H9 (cell line): Measurements from ENCODE around the gene CLDN18. TPM values are rescaled to one million over a fixed set of nuclear protein-coding genes. Genes with fewer than 3 reads are reported as not detected.

ENCODE experiments used
- DNase-seq: peaks from one replicate; pipeline ENCODE4 v3.0.0-alpha.2; 2017
- H2AFZ ChIP-seq: one replicate; pipeline ENCODE4 v1.6.1; 2013; ENCODE audit warnings: mild to moderate bottlenecking, low read length, control low read depth, moderate library complexity
- H2AK5ac ChIP-seq: 2 replicates; pipeline ENCODE4 v1.6.1; 2013; ENCODE audit warnings: low read length, control low read depth, mixed read lengths; ENCODE audit not compliant: insufficient read length
- H2BK120ac ChIP-seq: one replicate; pipeline ENCODE4 v1.6.1; 2013; ENCODE audit warnings: low read depth, mild to moderate bottlenecking, low read length, control low read depth, inconsistent platforms; ENCODE audit not compliant: poor library complexity, severe bottlenecking
- H2BK12ac ChIP-seq: 2 replicates; pipeline ENCODE4 v1.6.1; 2013; ENCODE audit warnings: low read length, control low read depth, mixed read lengths, low read depth; ENCODE audit not compliant: insufficient read length
- H2BK15ac ChIP-seq: 2 replicates; pipeline ENCODE4 v1.6.1; 2013; ENCODE audit warnings: low read depth, low read length, control low read depth
- H2BK20ac ChIP-seq: one replicate; pipeline ENCODE4 v1.6.1; 2013; ENCODE audit warnings: low read depth, mild to moderate bottlenecking, low read length, control low read depth, inconsistent platforms; ENCODE audit not compliant: poor library complexity, severe bottlenecking
- H2BK5ac ChIP-seq: 2 replicates; pipeline ENCODE4 v1.6.1; 2013; ENCODE audit warnings: low read length, control low read depth, mixed read lengths; ENCODE audit not compliant: insufficient read length
- H3K14ac ChIP-seq: 2 replicates; pipeline ENCODE4 v1.6.1; 2013; ENCODE audit warnings: low read length, control low read depth; ENCODE audit not compliant: insufficient read depth
- H3K18ac ChIP-seq: 2 replicates; pipeline ENCODE4 v1.6.1; 2013; ENCODE audit warnings: low read depth, mild to moderate bottlenecking, mixed read lengths, low read length, control low read depth; ENCODE audit not compliant: insufficient read length
- H3K23ac ChIP-seq: 2 replicates; pipeline ENCODE4 v1.6.1; 2013; ENCODE audit warnings: low read length, control low read depth, mixed read lengths, low read depth; ENCODE audit not compliant: insufficient read length
- H3K23me2 ChIP-seq: 2 replicates; pipeline ENCODE4 v1.6.1; 2013; ENCODE audit warnings: low read depth, mild to moderate bottlenecking, mixed read lengths, low read length, control low read depth; ENCODE audit not compliant: insufficient read length, poor library complexity, severe bottlenecking
- H3K27ac ChIP-seq: 2 replicates; pipeline ENCODE4 v1.5.1; 2013; ENCODE audit warnings: low read length, control low read depth, mixed read lengths, low read depth; ENCODE audit not compliant: insufficient read length
- H3K27me3 ChIP-seq: 2 replicates; pipeline ENCODE4 v1.6.1; 2013; ENCODE audit warnings: low read length, control low read depth, inconsistent platforms; ENCODE audit not compliant: insufficient read depth
- H3K4ac ChIP-seq: 2 replicates; pipeline ENCODE4 v1.6.1; 2013; ENCODE audit warnings: low read depth, mild to moderate bottlenecking, control low read depth, inconsistent platforms, low read length, moderate library complexity
- H3K4me1 ChIP-seq: 2 replicates; pipeline ENCODE4 v1.6.1; 2013; ENCODE audit warnings: low read length, control low read depth, inconsistent platforms; ENCODE audit not compliant: insufficient read depth
- H3K4me2 ChIP-seq: 2 replicates; pipeline ENCODE4 v1.6.1; 2013; ENCODE audit warnings: low read length, control low read depth, mixed read lengths; ENCODE audit not compliant: insufficient read length, insufficient read depth
- H3K56ac ChIP-seq: 2 replicates; pipeline ENCODE4 v1.6.1; 2013; ENCODE audit warnings: low read depth, mild to moderate bottlenecking, mixed read lengths, low read length, control low read depth; ENCODE audit not compliant: insufficient read length
- H3K79me1 ChIP-seq: 2 replicates; pipeline ENCODE4 v1.6.1; 2013; ENCODE audit warnings: low read depth, mild to moderate bottlenecking, moderate library complexity, low read length, control low read depth, inconsistent platforms; ENCODE audit not compliant: insufficient read depth, poor library complexity, severe bottlenecking
- H3K79me2 ChIP-seq: 2 replicates; pipeline ENCODE4 v1.6.1; 2013; ENCODE audit warnings: low read length, control low read depth, inconsistent platforms; ENCODE audit not compliant: insufficient read depth
- H3K9ac ChIP-seq: 2 replicates; pipeline ENCODE4 v1.6.1; 2013; ENCODE audit warnings: low read length, control low read depth, mixed read lengths; ENCODE audit not compliant: insufficient read length; ENCODE audit errors: extremely low read depth
- H3K9me3 ChIP-seq: one replicate; pipeline ENCODE4 v1.6.1; 2013; ENCODE audit warnings: low read depth, low read length, inconsistent platforms; ENCODE audit not compliant: control insufficient read depth
- H3T11ph ChIP-seq: one replicate; pipeline ENCODE4 v1.6.1; 2013; ENCODE audit warnings: mild to moderate bottlenecking, low read length, control low read depth, inconsistent platforms
- H4K20me1 ChIP-seq: one replicate; pipeline ENCODE4 v1.6.1; 2013; ENCODE audit not compliant: control insufficient read depth, insufficient read length, insufficient read depth
- H4K5ac ChIP-seq: 2 replicates; pipeline ENCODE4 v1.6.1; 2013; ENCODE audit warnings: low read depth, mild to moderate bottlenecking, mixed read lengths, low read length, control low read depth; ENCODE audit not compliant: insufficient read length
- H4K8ac ChIP-seq: replicated peaks from 2 replicates; pipeline ENCODE4 v1.6.1; 2013; ENCODE audit warnings: low read length, control low read depth, mixed read lengths, low read depth; ENCODE audit not compliant: insufficient read length
- H4K91ac ChIP-seq: 2 replicates; pipeline ENCODE4 v1.6.1; 2013; ENCODE audit warnings: low read depth, mild to moderate bottlenecking, moderate library complexity, mixed read lengths, low read length, control low read depth; ENCODE audit not compliant: insufficient read length
- H3K27ac Mint-ChIP-seq, 3 experiments: 2 replicates in 2 of 3; 3 replicates in 1 of 3; pipeline ENCODE4 v1.8.0; 2020 to 2021; ENCODE audit warnings: mixed read lengths in 3 of 3, mild to moderate bottlenecking in 1 of 3, moderate library complexity in 1 of 3
- H3K27me3 Mint-ChIP-seq: 2 replicates; pipeline ENCODE4 v1.8.0; 2021; ENCODE audit warnings: low read depth, mild to moderate bottlenecking, moderate library complexity, mixed read lengths
- H3K36me3 Mint-ChIP-seq, 3 experiments: 2 replicates in 2 of 3; 3 replicates in 1 of 3; pipeline ENCODE4 v1.8.0; 2020 to 2021; ENCODE audit warnings: low read depth in 3 of 3, mixed read lengths in 3 of 3; ENCODE audit not compliant: insufficient read depth in 1 of 3
- H3K4me1 Mint-ChIP-seq, 2 experiments: 2 replicates each; pipeline ENCODE4 v1.8.0; 2020; ENCODE audit warnings: mixed read lengths in 2 of 2
- H3K4me3 Mint-ChIP-seq, 2 experiments: 2 replicates in 1 of 2; 3 replicates in 1 of 2; pipeline ENCODE4 v1.8.0; 2020 to 2021; ENCODE audit warnings: mild to moderate bottlenecking in 2 of 2, mixed read lengths in 2 of 2, moderate library complexity in 1 of 2
- H3K9me3 Mint-ChIP-seq, 2 experiments: 2 replicates in 1 of 2; 3 replicates in 1 of 2; pipeline ENCODE4 v1.8.0; 2020; ENCODE audit warnings: mild to moderate bottlenecking in 2 of 2, mixed read lengths in 2 of 2, moderate library complexity in 1 of 2
- CTCF ChIP-seq: fragments of 200-600 bp; sonication (generic); conservative IDR thresholded peaks from 3 replicates; pipeline ENCODE4 v1.8.0; 2021; ENCODE audit warnings: antibody characterized with exemption, mild to moderate bottlenecking
- WGBS: extraction: QIAGEN DNeasy Blood & Tissue Kit; methylation state at CpG from one replicate; pipeline ENCODE4 v1.1.7; 2013; ENCODE audit warnings: missing lambda C conversion rate, low lambda C conversion rate, mixed read lengths; ENCODE audit not compliant: insufficient read length; ENCODE audit errors: extremely low coverage; 5-methylcytosine and 5-hydroxymethylcytosine counted together
- total RNA-seq: library from RNA; stranded (reverse); gene quantifications from 2 replicates; pipeline ENCODE4 v1.2.1, GENCODE V29; 2021

CLDN18 gene
- total RNA-seq, 1 experiment from 2014 or later: not detected

GRCh38 chr3:138062626-138063025 lies 52.7 kb downstream of the CLDN18 start:
- Histone ChIP-seq H3K4me1 (no peaks in the 10 kb centered on the region), H3K4ac (no peak overlapping the region), H3T11ph (no peak overlapping the region), H2BK5ac (no peak overlapping the region), H3K14ac (no peak overlapping the region), H3K23me2 (no peaks in the 10 kb centered on the region), H3K4me2 (no peak overlapping the region), H2BK120ac (no peak overlapping the region), H3K27me3 (no peaks in the 10 kb centered on the region), H2BK12ac (no peak overlapping the region), H3K56ac (no peak overlapping the region), H4K20me1 (no peaks in the 10 kb centered on the region), H3K23ac (no peak overlapping the region), H2BK20ac (no peak overlapping the region), H3K18ac (no peak overlapping the region), H2BK15ac (no peak overlapping the region), H4K5ac (no peak overlapping the region), H2AK5ac (no peak overlapping the region), H4K91ac (no peak overlapping the region), H3K27ac (no peak overlapping the region), H3K79me1 (no peaks in the 10 kb centered on the region), H4K8ac (no peak overlapping the region), H3K9me3 (no peaks in the 10 kb centered on the region), H3K9ac (no peak overlapping the region), H2AFZ (no peak overlapping the region), H3K79me2 (no peaks in the 10 kb centered on the region)
- Mint-ChIP-seq H3K27ac (peak overlapping the region in 1 of 3 experiments; percentile 53; a peak in 1 of 7 replicates), H3K27me3 (no peaks in the 10 kb centered on the region), H3K4me1 (peaks cover 6% of the 10 kb centered on the region in 2 experiments), H3K4me3 (no peak overlapping the region), H3K36me3 (peaks cover 28 to 49% (median 47%) of the 10 kb centered on the region in 3 experiments), H3K9me3 (no peaks in the 10 kb centered on the region)
- no peak for DNase-seq
- no CpG with 5 or more reads among the region's 1 CpG for WGBS
- TF ChIP-seq CTCF: no peak
